AG10803 (cell line): Measurements from ENCODE around the gene ATP8A2.

Source experiments
- DNase-seq: peaks from one replicate; pipeline ENCODE4 v3.0.0; 2010; ENCODE audit warnings: low read depth
- H3K4me3 ChIP-seq: 2 replicates; pipeline ENCODE4 v1.5.1; 2011; ENCODE audit warnings: mild to moderate bottlenecking, low read length, control low read depth
- CTCF ChIP-seq: conservative IDR thresholded peaks from 2 replicates; pipeline ENCODE4 v1.5.1; 2011; ENCODE audit warnings: mild to moderate bottlenecking, low read length, control low read depth, inconsistent platforms

ATP8A2 gene

GRCh38 chr13:25371158-25371874 lies 458 bp upstream of the ATP8A2 start:
- H3K4me3 ChIP-seq: no peak overlapping the region; the same call in 1 of the 2 replicates
- DNase-seq: no peak
- no peak for TF ChIP-seq CTCF

- DNase-seq: no peak
- no peak overlapping the region; the same call in 1 of the 2 replicates for H3K4me3 ChIP-seq
- no peak for TF ChIP-seq CTCF
These were observed 709 bp downstream of the ATP8A2 start for GRCh38 chr13:25372284-25373081.

- no peak overlapping the region for H3K4me3 ChIP-seq
- peak; percentile 38 for DNase-seq
- TF ChIP-seq CTCF: peak; percentile 71
These were observed 4.1 kb downstream of the ATP8A2 start for GRCh38 chr13:25375727-25376358.

GRCh38 chr13:25377244-25377962 lies 5.6 kb downstream of the ATP8A2 start:
- TF ChIP-seq CTCF: no peak
- H3K4me3 ChIP-seq: no peak overlapping the region
- DNase-seq: no peak

- no peak for DNase-seq
- H3K4me3 ChIP-seq: no peak overlapping the region
- TF ChIP-seq CTCF: no peak
These were observed 6.8 kb downstream of the ATP8A2 start for GRCh38 chr13:25378528-25378927.

GRCh38 chr13:25379011-25379410 lies 7.2 kb downstream of the ATP8A2 start:
- TF ChIP-seq CTCF: no peak
- no peak for DNase-seq
- H3K4me3 ChIP-seq: no peak overlapping the region
